Neural progenitor cell (in vitro differentiated cells): ENCODE data around the gene PDE9A. TPM values are rescaled to one million over a fixed set of nuclear protein-coding genes. Genes with fewer than 3 reads are reported as not detected.
A peak's percentile ranks its signal among the peaks of the same experiment; 100 is the strongest.

Experiments
- DNase-seq: peaks from one replicate; pipeline ENCODE4 v3.0.0-alpha.2; 2016; ENCODE audit warnings: low spot score
- H2AFZ ChIP-seq: fragments of 200-600 bp; sonication (generic); replicated peaks from 2 replicates; pipeline ENCODE4 v1.6.1; 2016; ENCODE audit warnings: antibody characterized with exemption
- H3F3A ChIP-seq: fragments of 200-600 bp; sonication (generic); 2 replicates; pipeline ENCODE4 v1.6.1; 2016; ENCODE audit warnings: antibody characterized with exemption, low read depth
- H3K27ac ChIP-seq: fragments of 200-600 bp; sonication (generic); 2 replicates; pipeline ENCODE4 v1.5.1; 2016; ENCODE audit warnings: mild to moderate bottlenecking
- H3K27me3 ChIP-seq: fragments of 200-600 bp; sonication (generic); 2 replicates; pipeline ENCODE4 v1.6.1; 2016; ENCODE audit warnings: mild to moderate bottlenecking, moderate library complexity
- H3K36me3 ChIP-seq: fragments of 200-600 bp; sonication (generic); 2 replicates; pipeline ENCODE4 v1.5.1; 2016
- H3K4me1 ChIP-seq: fragments of 200-600 bp; sonication (generic); 2 replicates; pipeline ENCODE4 v1.6.1; 2016; ENCODE audit warnings: mixed run types
- H3K4me2 ChIP-seq: fragments of 200-600 bp; sonication (generic); 2 replicates; pipeline ENCODE4 v1.6.1; 2016
- H3K4me3 ChIP-seq: fragments of 200-600 bp; sonication (generic); 2 replicates; pipeline ENCODE4 v1.5.1; 2016
- H3K79me2 ChIP-seq: fragments of 200-600 bp; sonication (generic); 2 replicates; pipeline ENCODE4 v1.6.1; 2016; ENCODE audit warnings: low read depth
- H3K9ac ChIP-seq: fragments of 200-600 bp; sonication (generic); 2 replicates; pipeline ENCODE4 v1.6.1; 2016
- H3K9me3 ChIP-seq: fragments of 200-600 bp; sonication (generic); 2 replicates; pipeline ENCODE4 v1.5.1; 2016; ENCODE audit warnings: low read depth
- H4K20me1 ChIP-seq: fragments of 200-600 bp; sonication (generic); 2 replicates; pipeline ENCODE4 v1.6.1; 2016; ENCODE audit warnings: low read depth
- H3K27ac Mint-ChIP-seq: 3 replicates; pipeline ENCODE4 v1.8.0; 2021; ENCODE audit warnings: mixed read lengths
- H3K27me3 Mint-ChIP-seq: 2 replicates; pipeline ENCODE4 v1.8.0; 2022; ENCODE audit warnings: low read depth, mild to moderate bottlenecking, inconsistent platforms, moderate library complexity, mixed read lengths; ENCODE audit not compliant: insufficient read depth
- H3K36me3 Mint-ChIP-seq: 3 replicates; pipeline ENCODE4 v1.8.0; 2021; ENCODE audit warnings: mixed read lengths
- H3K4me1 Mint-ChIP-seq: 3 replicates; pipeline ENCODE4 v1.8.0; 2021; ENCODE audit warnings: mixed read lengths
- H3K4me3 Mint-ChIP-seq: 3 replicates; pipeline ENCODE4 v1.8.0; 2021; ENCODE audit warnings: mild to moderate bottlenecking, moderate library complexity, mixed read lengths
- H3K9me3 Mint-ChIP-seq: 3 replicates; pipeline ENCODE4 v1.8.0; 2020; ENCODE audit warnings: mixed read lengths
- EZH2 ChIP-seq: fragments of 200-600 bp; sonication (generic); IDR thresholded peaks from 2 replicates; pipeline ENCODE4 v1.6.1; 2017; ENCODE audit warnings: antibody characterized with exemption, mild to moderate bottlenecking, moderate library complexity
- EZH2phosphoT487 ChIP-seq: fragments of 200-600 bp; sonication (generic); IDR thresholded peaks from 2 replicates; pipeline ENCODE4 v1.6.1; 2017; ENCODE audit warnings: antibody characterized with exemption
- total RNA-seq: library from RNA; depleted of rRNA; stranded (reverse); fragments of >200 nt; gene quantifications from 2 replicates; pipeline ENCODE4 v1.2.3, GENCODE V29; 2015; ENCODE audit warnings: low replicate concordance
- TF ChIP-seq, protein P1 (sequence below): fragments of 200-600 bp; sonication (generic); IDR thresholded peaks from 2 replicates; pipeline ENCODE4 v1.5.1; 2017; ENCODE audit warnings: antibody characterized with exemption, mild to moderate bottlenecking

PDE9A gene
- total RNA-seq, 1 donor from 2014 or later = 41.0 TPM

DNA sequence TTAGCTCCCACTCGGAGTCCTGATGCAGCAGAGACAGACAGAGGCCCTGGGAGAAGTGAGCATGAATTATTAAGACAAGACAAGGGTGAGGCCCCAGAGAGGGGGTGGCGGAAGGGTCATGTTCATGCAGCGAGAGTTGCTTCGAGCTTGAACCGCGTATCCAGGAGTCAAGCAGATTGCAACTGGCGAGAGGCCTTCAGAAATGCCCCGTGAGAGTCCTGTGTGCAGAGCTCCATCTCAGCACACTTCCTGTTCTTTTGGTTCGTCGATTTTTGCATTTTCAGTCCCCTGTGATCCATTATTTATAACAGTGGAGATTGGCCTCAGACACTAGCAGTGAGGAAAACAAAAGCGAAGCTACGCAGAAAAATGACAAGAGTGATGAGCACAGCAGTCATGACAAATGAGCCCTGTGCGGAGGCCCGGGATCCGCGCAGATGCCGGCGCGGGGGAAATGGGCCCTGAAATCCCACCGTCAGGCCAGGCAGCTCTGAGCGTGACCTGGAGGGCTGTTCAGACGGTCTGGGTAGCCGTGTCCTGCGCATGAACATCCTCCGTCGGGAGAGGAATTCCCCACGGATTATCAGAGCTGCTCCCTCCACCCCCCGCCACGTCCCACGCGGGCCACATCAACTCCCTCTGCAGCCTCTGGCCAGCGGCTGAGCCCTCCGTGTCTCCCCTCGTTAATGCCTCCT is 15.0 kb downstream of the PDE9A start:
- peaks cover 7% of the 10 kb centered on the region for H3K36me3 Mint-ChIP-seq
- H3K4me2 ChIP-seq = no peak overlapping the region
- no peaks in the 10 kb centered on the region for H3K9me3 Mint-ChIP-seq
- no peak overlapping the region for H3K4me3 ChIP-seq
- H3K27ac ChIP-seq = no peak overlapping the region
- H3K4me3 Mint-ChIP-seq = peak overlapping the region; percentile 15
- peaks cover 46% of the 10 kb centered on the region for H3K79me2 ChIP-seq
- no peaks in the 10 kb centered on the region for H3K36me3 ChIP-seq
- H3K9me3 ChIP-seq = no peaks in the 10 kb centered on the region
- H3K27me3 ChIP-seq = no peaks in the 10 kb centered on the region
- no peak for DNase-seq
- peaks cover 92% of the 10 kb centered on the region for H4K20me1 ChIP-seq
- peaks cover 26% of the 10 kb centered on the region for H3K27me3 Mint-ChIP-seq
- peaks cover 38% of the 10 kb centered on the region for H3F3A ChIP-seq
- no peak overlapping the region for H3K27ac Mint-ChIP-seq
- H3K9ac ChIP-seq = no peak overlapping the region
- H3K4me1 ChIP-seq = peaks cover 59% of the 10 kb centered on the region
- H3K4me1 Mint-ChIP-seq = peaks cover 35% of the 10 kb centered on the region
- TF ChIP-seq, protein P1, sequence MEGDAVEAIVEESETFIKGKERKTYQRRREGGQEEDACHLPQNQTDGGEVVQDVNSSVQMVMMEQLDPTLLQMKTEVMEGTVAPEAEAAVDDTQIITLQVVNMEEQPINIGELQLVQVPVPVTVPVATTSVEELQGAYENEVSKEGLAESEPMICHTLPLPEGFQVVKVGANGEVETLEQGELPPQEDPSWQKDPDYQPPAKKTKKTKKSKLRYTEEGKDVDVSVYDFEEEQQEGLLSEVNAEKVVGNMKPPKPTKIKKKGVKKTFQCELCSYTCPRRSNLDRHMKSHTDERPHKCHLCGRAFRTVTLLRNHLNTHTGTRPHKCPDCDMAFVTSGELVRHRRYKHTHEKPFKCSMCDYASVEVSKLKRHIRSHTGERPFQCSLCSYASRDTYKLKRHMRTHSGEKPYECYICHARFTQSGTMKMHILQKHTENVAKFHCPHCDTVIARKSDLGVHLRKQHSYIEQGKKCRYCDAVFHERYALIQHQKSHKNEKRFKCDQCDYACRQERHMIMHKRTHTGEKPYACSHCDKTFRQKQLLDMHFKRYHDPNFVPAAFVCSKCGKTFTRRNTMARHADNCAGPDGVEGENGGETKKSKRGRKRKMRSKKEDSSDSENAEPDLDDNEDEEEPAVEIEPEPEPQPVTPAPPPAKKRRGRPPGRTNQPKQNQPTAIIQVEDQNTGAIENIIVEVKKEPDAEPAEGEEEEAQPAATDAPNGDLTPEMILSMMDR = no peak
- no peak overlapping the region for H2AFZ ChIP-seq

DNA sequence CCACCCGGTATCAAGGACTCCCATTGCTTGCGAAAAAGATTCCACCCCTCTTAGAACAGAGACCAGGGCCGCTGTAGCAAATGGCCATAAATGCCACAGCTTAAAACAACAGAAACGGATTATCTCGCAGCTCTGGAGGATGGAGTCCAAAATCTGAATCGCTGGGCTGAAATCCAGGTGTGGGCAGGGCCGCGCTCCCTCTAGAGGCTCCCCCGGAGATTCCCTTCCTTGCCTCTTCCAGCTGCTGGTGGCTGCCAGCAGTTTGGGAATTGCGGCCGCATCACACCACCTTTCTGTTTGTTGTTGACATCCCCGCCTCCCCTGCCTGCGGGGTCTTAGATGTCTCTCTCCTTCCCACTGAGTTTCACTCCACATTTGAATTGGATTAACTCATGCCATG is 15.6 kb downstream of the PDE9A start:
- H3K27me3 ChIP-seq = no peaks in the 10 kb centered on the region
- H3K36me3 ChIP-seq = no peaks in the 10 kb centered on the region
- peaks cover 92% of the 10 kb centered on the region for H4K20me1 ChIP-seq
- H3K27ac ChIP-seq = no peak overlapping the region
- H3K36me3 Mint-ChIP-seq = peaks cover 7% of the 10 kb centered on the region
- no peak overlapping the region for H3K4me3 ChIP-seq
- no peaks in the 10 kb centered on the region for H3K9me3 ChIP-seq
- peaks cover 41% of the 10 kb centered on the region for H3K4me1 Mint-ChIP-seq
- H3K79me2 ChIP-seq = peaks cover 42% of the 10 kb centered on the region
- H3K9me3 Mint-ChIP-seq = no peaks in the 10 kb centered on the region
- no peak overlapping the region for H2AFZ ChIP-seq
- peaks cover 38% of the 10 kb centered on the region for H3F3A ChIP-seq
- H3K27me3 Mint-ChIP-seq = peaks cover 22% of the 10 kb centered on the region
- no peak overlapping the region for H3K9ac ChIP-seq
- TF ChIP-seq, protein P1 = peak; percentile 28
- no peak for TF ChIP-seq EZH2phosphoT487
- DNase-seq = no peak
- H3K4me3 Mint-ChIP-seq = peak overlapping the region; percentile 56
- no peak overlapping the region for H3K27ac Mint-ChIP-seq
- no peak overlapping the region for H3K4me2 ChIP-seq
- peaks cover 65% of the 10 kb centered on the region for H3K4me1 ChIP-seq

GRCh38 chr21:42670058-42670880 is 16.8 kb downstream of the PDE9A start:
- Mint-ChIP-seq H3K4me1 (peaks cover 53% of the 10 kb centered on the region), H3K4me3 (no peak overlapping the region), H3K9me3 (no peaks in the 10 kb centered on the region), H3K36me3 (peaks cover 5% of the 10 kb centered on the region), H3K27ac (no peak overlapping the region), H3K27me3 (peaks cover 29% of the 10 kb centered on the region)
- peaks cover 38% of the 10 kb centered on the region for H3F3A ChIP-seq
- no peak overlapping the region for H3K4me2 ChIP-seq
- peaks cover 68% of the 10 kb centered on the region for H3K4me1 ChIP-seq
- peaks cover 47% of the 10 kb centered on the region for H3K79me2 ChIP-seq
- no peak for TF ChIP-seq EZH2phosphoT487
- TF ChIP-seq EZH2 = no peak
- TF ChIP-seq, protein P1 = no peak
- H3K36me3 ChIP-seq = no peaks in the 10 kb centered on the region
- H3K9ac ChIP-seq = no peak overlapping the region
- H3K27ac ChIP-seq = no peak overlapping the region
- no peak for DNase-seq
- H3K9me3 ChIP-seq = no peaks in the 10 kb centered on the region
- H2AFZ ChIP-seq = no peak overlapping the region
- peaks cover 92% of the 10 kb centered on the region for H4K20me1 ChIP-seq
- no peaks in the 10 kb centered on the region for H3K27me3 ChIP-seq
- no peak overlapping the region for H3K4me3 ChIP-seq
